Stimulated activated naive CD4-positive, alpha-beta T cell (primary cell): ENCODE measurements around the gene YPEL5.

Experiments
- DNase-seq, 6 experiments: peaks; one replicate each; lab custom pipeline; 2025; lab: John Stamatoyannopoulos, UW

YPEL5 gene

GRCh38 chr2:30165050-30165520 lies 18.3 kb downstream of the YPEL5 start:
- DNase-seq = peak in 5 of 6 experiments; percentile 52 to 86 (median 78)

GRCh38 chr2:30165617-30166016 lies 18.8 kb downstream of the YPEL5 start:
- no peak for DNase-seq

GRCh38 chr2:30172627-30173026 lies 25.8 kb downstream of the YPEL5 start:
- no peak for DNase-seq

GRCh38 chr2:30177440-30177839 lies 30.6 kb downstream of the YPEL5 start:
- DNase-seq = no peak

- DNase-seq = no peak
Observed at GRCh38 chr2:30177956-30178355, 31.1 kb downstream of the YPEL5 start.

- DNase-seq = no peak
Observed at GRCh38 chr2:30178618-30179434, 32.0 kb downstream of the YPEL5 start.

- DNase-seq = no peak
Observed at GRCh38 chr2:30179536-30179935, 32.7 kb downstream of the YPEL5 start.

- no peak for DNase-seq
Observed at GRCh38 chr2:30180226-30180625, 33.4 kb downstream of the YPEL5 start.

- no peak for DNase-seq
Observed at GRCh38 chr2:30181176-30181575, 34.4 kb downstream of the YPEL5 start.

GRCh38 chr2:30184035-30184434 lies 37.2 kb downstream of the YPEL5 start:
- DNase-seq = no peak

GRCh38 chr2:30185178-30185577 lies 38.4 kb downstream of the YPEL5 start:
- DNase-seq = no peak

- DNase-seq = no peak
Observed at GRCh38 chr2:30188292-30188691, 41.5 kb downstream of the YPEL5 start.

- no peak for DNase-seq
Observed at GRCh38 chr2:30190637-30191036, 43.8 kb downstream of the YPEL5 start.

GRCh38 chr2:30191107-30191506 lies 44.3 kb downstream of the YPEL5 start:
- DNase-seq = no peak

GRCh38 chr2:30191819-30192271 lies 45.0 kb downstream of the YPEL5 start:
- DNase-seq = no peak

- no peak for DNase-seq
Observed at GRCh38 chr2:30192314-30192713, 45.5 kb downstream of the YPEL5 start.

- no peak for DNase-seq
Observed at GRCh38 chr2:30193104-30193681, 46.4 kb downstream of the YPEL5 start.

- no peak for DNase-seq
Observed at GRCh38 chr2:30194421-30194820, 47.6 kb downstream of the YPEL5 start.

- no peak for DNase-seq
Observed at GRCh38 chr2:30195016-30195415, 48.2 kb downstream of the YPEL5 start.

GRCh38 chr2:30197570-30198192 lies 50.9 kb downstream of the YPEL5 start:
- DNase-seq = no peak

GRCh38 chr2:30201990-30202389 lies 55.2 kb downstream of the YPEL5 start:
- DNase-seq = no peak

- no peak for DNase-seq
Observed at GRCh38 chr2:30203156-30203555, 56.3 kb downstream of the YPEL5 start.

GRCh38 chr2:30204281-30204680 lies 57.5 kb downstream of the YPEL5 start:
- DNase-seq = no peak
